Activated T-cell treated with anti-CD3 and anti-CD28 coated beads, Interleukin-2, amount 50 U/mL, for 4 hours (primary cell): ENCODE measurements around the gene PNMA8C. TPM values are rescaled to one million over a fixed set of nuclear protein-coding genes. Genes with fewer than 3 reads are reported as not detected.
"Not testable (repeated sequence)": the region's sequence is repeated elsewhere in the genome, so short reads cannot be mapped to it uniquely, and the experiment has no call there.

ENCODE experiments used
- ATAC-seq, 2 donors: fragments of 200-7000 bp; cut with Tn5 transposase; one replicate each; pipeline ENCODE4 v1.10.0; 2021
- DNase-seq: peaks from one replicate; pipeline ENCODE4 v3.0.0-alpha.2; 2020
- H3K27me3 Mint-ChIP-seq: one replicate; pipeline ENCODE4 v1.8.0; 2021; ENCODE audit warnings: low read depth, mixed read lengths
- H3K36me3 Mint-ChIP-seq: one replicate; pipeline ENCODE4 v1.8.0; 2022; ENCODE audit warnings: mixed read lengths; ENCODE audit not compliant: insufficient read depth
- H3K4me1 Mint-ChIP-seq: one replicate; pipeline ENCODE4 v1.8.0; 2021; ENCODE audit warnings: low read depth, mixed read lengths
- H3K4me3 Mint-ChIP-seq: one replicate; pipeline ENCODE4 v1.8.0; 2021; ENCODE audit warnings: mild to moderate bottlenecking, moderate library complexity, mixed read lengths
- H3K9me3 Mint-ChIP-seq: one replicate; pipeline ENCODE4 v1.8.0; 2021; ENCODE audit warnings: mixed read lengths
- total RNA-seq, 3 donors: library from RNA; stranded (reverse); gene quantifications; one replicate each; pipeline ENCODE4 v1.2.1, GENCODE V29; 2021

PNMA8C gene
- total RNA-seq, 3 donors from 2014 or later, result not detected

DNA sequence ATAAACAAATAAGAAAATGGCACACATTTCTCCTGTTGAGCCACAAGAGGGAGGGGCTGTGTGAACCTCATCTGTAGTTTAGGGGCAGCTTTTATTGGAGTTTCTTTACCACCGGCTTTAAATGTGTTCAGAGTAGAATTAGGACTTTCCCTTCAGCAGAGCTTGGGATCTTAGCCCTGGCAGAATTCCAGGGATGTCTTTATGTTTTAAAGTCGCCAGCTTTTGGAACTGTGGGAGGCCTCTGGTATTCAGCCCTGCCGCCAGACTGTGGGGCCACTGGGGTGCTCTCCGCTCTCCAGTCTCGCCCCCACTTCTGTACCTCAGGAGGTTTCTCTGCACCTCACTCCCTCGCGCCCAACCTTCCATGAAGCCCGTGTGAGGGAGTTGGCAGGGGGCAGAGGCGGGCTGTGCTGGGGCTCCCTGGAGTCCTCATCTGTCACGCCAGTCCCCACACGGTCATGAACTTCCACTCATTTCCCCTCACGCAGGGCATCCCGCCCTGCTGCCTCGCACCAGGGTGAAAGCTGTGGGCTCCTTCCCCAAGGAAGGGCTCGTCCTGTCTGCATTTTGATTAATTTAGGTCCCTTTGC lies 46.9 kb downstream of the PNMA8C start:
- ATAC-seq, result no peak
- H3K36me3 Mint-ChIP-seq, result peaks cover 45% of the 10 kb centered on the region
- no peaks in the 10 kb centered on the region for H3K27me3 Mint-ChIP-seq
- DNase-seq, result no peak
- no peaks in the 10 kb centered on the region for H3K9me3 Mint-ChIP-seq
- peaks cover 4% of the 10 kb centered on the region for H3K4me1 Mint-ChIP-seq
- H3K4me3 Mint-ChIP-seq, result no peak overlapping the region

DNA sequence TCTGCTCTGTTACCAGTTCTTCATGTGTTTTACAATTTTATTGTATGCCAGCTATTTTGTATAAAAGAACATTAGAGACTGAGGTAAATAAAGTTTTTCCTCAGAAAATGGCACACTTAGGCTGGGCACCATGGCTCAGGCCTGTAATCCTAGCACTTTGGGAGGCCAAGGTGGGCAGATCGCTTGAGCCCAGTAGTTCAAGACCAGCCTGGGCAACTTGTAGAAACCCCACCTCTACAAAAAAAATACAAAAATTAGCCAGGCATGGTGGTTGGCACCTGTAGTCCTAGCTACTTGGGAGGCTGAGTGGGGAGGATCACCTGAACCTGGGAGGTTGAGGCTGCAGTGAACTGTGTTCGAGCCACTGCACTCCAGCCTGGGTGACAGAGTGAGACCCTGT lies 47.4 kb downstream of the PNMA8C start:
- ATAC-seq (no peak), DNase-seq (no peak)
- Mint-ChIP-seq H3K36me3 (peaks cover 45% of the 10 kb centered on the region), H3K9me3 (no peaks in the 10 kb centered on the region), H3K27me3 (no peaks in the 10 kb centered on the region), H3K4me3 (no peak overlapping the region), H3K4me1 (peaks cover 4% of the 10 kb centered on the region)

DNA sequence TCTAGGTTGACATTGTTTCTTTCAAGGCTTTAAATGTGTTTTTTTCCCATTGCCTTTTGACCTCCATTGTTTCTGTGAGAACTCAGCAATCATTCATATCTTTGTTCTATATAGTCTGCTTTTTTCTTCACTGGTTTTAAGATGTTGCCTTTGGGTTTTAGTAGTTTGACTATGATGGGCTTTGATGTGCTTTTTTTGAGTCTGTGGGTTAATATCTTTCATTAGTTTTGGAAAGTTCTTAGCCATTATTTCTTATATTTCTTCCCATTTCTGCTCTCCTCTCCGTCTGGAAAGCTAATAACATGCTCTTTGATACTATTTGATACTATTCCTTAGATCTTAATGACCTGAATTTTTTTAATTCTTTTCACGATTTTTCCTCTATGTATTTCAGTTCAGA lies 48.0 kb downstream of the PNMA8C start:
- Mint-ChIP-seq H3K27me3 (no peaks in the 10 kb centered on the region), H3K9me3 (no peaks in the 10 kb centered on the region), H3K4me1 (peaks cover 4% of the 10 kb centered on the region), H3K36me3 (peaks cover 50% of the 10 kb centered on the region), H3K4me3 (no peak overlapping the region)
- DNase-seq (no peak), ATAC-seq (no peak)

DNA sequence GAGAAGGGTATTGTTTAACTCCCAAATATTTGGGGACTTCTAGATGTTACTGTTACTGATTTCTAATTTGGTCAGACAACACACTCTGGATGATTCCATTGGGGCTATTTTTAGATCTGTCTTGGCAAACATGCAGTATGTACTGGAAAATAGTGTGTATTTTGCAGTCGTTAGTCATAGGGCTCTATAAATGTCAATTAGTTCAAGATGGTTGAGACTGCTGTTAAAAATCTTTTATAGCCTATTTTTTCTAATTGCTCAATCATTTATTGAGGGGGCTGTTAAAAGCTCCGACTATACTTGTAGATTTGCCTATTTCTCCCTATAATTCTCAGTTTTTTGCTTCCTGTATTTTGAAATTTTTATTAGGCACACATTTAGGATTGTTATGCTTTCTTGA lies 50.5 kb downstream of the PNMA8C start:
- Mint-ChIP-seq H3K4me3 (no peak overlapping the region), H3K36me3 (peaks cover 41% of the 10 kb centered on the region), H3K27me3 (no peaks in the 10 kb centered on the region), H3K4me1 (peaks cover 4% of the 10 kb centered on the region), H3K9me3 (no peaks in the 10 kb centered on the region)
- ATAC-seq (no peak), DNase-seq (no peak)

DNA sequence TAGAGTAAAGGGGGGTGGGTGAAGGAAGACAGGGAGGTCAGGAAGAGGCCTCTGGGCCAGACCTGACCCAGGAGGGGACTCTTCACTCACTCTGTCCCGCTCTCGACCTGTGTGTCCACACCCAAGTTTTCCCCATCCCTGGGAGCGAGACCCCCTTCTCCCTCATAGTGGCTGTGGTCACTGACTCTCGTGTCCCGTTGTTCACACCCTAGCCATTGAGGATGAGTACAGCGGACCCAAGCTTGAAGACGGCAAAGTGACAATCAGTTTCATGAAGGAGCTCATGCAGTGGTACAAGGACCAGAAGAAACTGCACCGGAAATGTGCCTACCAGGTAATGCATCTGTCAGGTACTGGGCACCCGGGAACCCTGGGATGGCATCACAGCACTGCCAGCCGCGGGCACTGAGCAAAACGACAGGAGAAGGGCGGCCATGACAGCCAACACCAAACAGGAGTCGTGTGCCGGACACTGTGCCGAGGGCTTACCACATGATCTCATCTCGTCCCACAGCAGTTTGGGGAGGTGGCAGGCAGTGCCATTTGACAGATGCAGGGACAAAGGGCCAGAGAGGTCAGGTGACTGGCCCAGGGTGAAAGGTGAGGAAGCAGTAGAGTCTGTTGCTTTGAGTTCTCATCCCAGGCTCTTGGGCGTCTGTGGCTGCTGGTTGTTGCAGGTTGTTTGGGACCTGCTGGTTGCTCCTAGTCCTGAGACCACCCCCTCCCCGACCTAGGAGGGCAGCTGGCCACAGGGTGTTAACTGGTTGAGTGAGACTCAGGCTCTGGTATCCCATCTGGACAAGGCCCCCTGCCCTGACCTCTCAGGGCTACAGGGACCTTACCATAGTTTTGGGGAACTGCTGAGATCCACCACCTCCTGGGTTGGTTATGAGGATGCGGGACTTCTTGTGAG lies 52.2 kb downstream of the PNMA8C start:
- ATAC-seq (no peak), DNase-seq (no peak)
- H3K4me1 Mint-ChIP-seq, result peaks cover 9% of the 10 kb centered on the region
- H3K27me3 Mint-ChIP-seq, result no peaks in the 10 kb centered on the region
- no peak overlapping the region for H3K4me3 Mint-ChIP-seq
- no peaks in the 10 kb centered on the region for H3K9me3 Mint-ChIP-seq
- H3K36me3 Mint-ChIP-seq, result peaks cover 30% of the 10 kb centered on the region

DNA sequence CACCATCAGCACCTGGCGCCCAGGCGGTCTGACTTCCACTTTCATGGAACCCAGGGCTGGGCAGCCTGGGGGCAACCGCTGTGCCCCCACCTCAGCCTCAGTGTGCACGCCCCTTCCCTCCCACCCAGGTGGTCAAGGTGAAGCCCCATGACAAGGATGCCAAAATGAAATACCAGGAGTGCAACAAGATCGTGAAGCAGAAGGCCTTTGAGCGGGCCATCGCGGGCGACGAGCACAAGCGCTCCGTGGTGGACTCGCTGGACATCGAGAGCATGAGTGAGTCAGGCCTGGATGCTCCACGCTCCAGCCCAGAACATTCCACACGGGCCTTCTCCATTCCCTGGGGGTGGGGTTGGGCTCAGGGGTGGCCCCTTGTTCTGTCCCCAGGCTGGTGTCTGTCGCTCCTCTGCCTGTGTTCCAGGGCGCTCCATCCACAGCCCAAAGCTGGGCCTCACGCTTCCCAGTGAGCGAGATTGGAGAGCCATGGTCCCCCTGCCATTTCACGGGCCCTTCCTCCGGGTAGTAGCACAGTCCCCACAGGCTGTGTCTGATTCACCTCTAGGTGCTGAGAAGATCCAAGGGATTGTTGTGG lies 53.2 kb downstream of the PNMA8C start:
- not testable (repeated sequence) for ATAC-seq, DNase-seq, H3K4me3 Mint-ChIP-seq, H3K27me3 Mint-ChIP-seq, H3K9me3 Mint-ChIP-seq
- peaks cover 24% of the 10 kb centered on the region for H3K36me3 Mint-ChIP-seq
- H3K4me1 Mint-ChIP-seq, result peaks cover 15% of the 10 kb centered on the region

Other genes with a start within 250 kb of the PNMA8C start
- not detected for gene IGFL1, start 199.2 kb downstream of the PNMA8C start, total RNA-seq
- gene HIF3A, start 131.9 kb downstream of the PNMA8C start, total RNA-seq, result under 1 TPM in 1 of 3 donors, not detected in 2; 0.54 TPM
- 100 to 1,000 TPM; 149 to 154 (median 154) TPM for gene PPP5C, start 81.8 kb downstream of the PNMA8C start, total RNA-seq
- gene CCDC8, start 15.4 kb downstream of the PNMA8C start, total RNA-seq, result under 1 TPM in 2 of 3 donors, not detected in 1; 0.05 to 0.08 TPM
- under 1 TPM in 1 of 3 donors, not detected in 2; 0.41 TPM for gene PNMA8A, start 42.6 kb upstream of the PNMA8C start, total RNA-seq
- gene PNMA8B, start 66.9 kb upstream of the PNMA8C start, total RNA-seq, result under 1 TPM; 0.05 to 0.11 (median 0.08) TPM
- 100 to 1,000 TPM; 237 to 257 (median 239) TPM for gene CALM3, start 172.4 kb upstream of the PNMA8C start, total RNA-seq
- gene PTGIR, start 196.2 kb upstream of the PNMA8C start, total RNA-seq, result 1 to 10 TPM; 2.2 to 5.8 (median 4.3) TPM
- gene GNG8, start 207.3 kb upstream of the PNMA8C start, total RNA-seq, result 1 to 10 TPM; 1.5 to 2.6 (median 2.4) TPM
- under 1 TPM; 0.50 to 0.71 (median 0.63) TPM for gene DACT3, start 232.2 kb upstream of the PNMA8C start, total RNA-seq